Activated CD4-positive, alpha-beta T cell treated with anti-CD3 and anti-CD28 coated beads, Interleukin-2, amount 50 U/mL, for 4 hours (primary cell): ENCODE results near the gene VTCN1.

Experiments used
- DNase-seq, 2 experiments: peaks; one replicate each; pipeline ENCODE4 v3.0.0-alpha.2; 2020

Gene VTCN1

DNA sequence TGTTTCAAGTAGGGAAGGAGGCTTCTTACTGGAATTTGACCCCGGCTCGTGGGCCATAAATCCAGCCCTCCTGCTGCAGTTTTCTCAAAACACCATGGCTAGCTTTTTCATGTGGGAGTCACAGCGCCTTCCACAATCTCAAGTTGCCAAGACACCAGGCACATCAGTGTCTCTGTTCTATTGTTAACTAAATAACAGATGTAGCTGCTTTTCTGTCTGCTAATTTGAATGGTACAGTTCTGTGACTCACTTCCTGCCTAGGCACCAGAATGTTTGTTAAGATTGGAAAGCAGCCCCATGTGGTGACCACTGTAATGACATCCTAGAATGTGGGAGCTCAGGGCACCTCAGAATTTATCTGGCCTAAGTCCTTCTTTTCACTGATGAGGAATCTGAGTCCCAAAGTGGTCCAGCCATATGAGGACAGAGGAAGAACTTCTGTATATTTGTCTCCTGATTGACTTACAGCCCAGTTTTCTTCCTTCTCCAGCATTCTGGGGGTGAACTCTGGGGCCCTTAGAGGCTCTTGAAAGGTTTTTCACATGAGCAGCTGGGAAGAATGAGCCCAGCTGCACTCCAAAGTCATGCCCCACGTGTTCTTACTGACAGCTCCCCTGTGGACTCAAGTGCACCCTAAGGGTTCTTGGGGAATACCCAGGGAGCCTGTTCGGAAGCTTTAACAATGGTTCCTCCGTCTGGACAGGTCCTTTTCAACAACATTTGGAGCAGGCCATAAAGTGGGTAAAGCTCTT lies 116.7 kb downstream of the VTCN1 start:
- peak; percentile 13 to 21 for DNase-seq
